SU-DHL-6 (cell line): Measurements from ENCODE around the gene KCNIP3.

Source experiments
- H2AFZ ChIP-seq: fragments of 200-600 bp; sonication (generic); 2 replicates; pipeline ENCODE4 v1.6.1; 2014; ENCODE audit warnings: low read depth, mild to moderate bottlenecking, moderate library complexity, mixed read lengths, antibody characterized with exemption, low read length; ENCODE audit not compliant: severe bottlenecking
- H3F3A ChIP-seq: fragments of 200-600 bp; shearing (Covaris generic); 2 replicates; pipeline ENCODE4 v1.6.0; 2016; ENCODE audit warnings: antibody characterized with exemption, mild to moderate bottlenecking; ENCODE audit not compliant: insufficient read depth
- H3K27ac ChIP-seq: fragments of 200-600 bp; sonication (generic); 2 replicates; pipeline ENCODE4 v1.5.1; 2016; ENCODE audit warnings: low read depth, mild to moderate bottlenecking, low read length, moderate library complexity, mixed read lengths
- H3K27me3 ChIP-seq: fragments of 200-600 bp; sonication (generic), shearing (Covaris generic); 2 replicates; pipeline ENCODE4 v1.6.0; 2014; ENCODE audit warnings: mild to moderate bottlenecking, low read length
- H3K36me3 ChIP-seq: fragments of 200-600 bp; sonication (generic); 2 replicates; pipeline ENCODE4 v1.6.1; 2014; ENCODE audit warnings: mild to moderate bottlenecking, low read length, mixed read lengths
- H3K4me2 ChIP-seq: fragments of 300-600, 200-600 bp; shearing (Covaris generic), sonication (generic); 2 replicates; pipeline ENCODE4 v1.6.0; 2014; ENCODE audit warnings: low read length, low read depth, mild to moderate bottlenecking; ENCODE audit not compliant: poor library complexity, severe bottlenecking
- H3K4me3 ChIP-seq: fragments of 200-600 bp; sonication (generic); 2 replicates; pipeline ENCODE4 v1.5.1; 2014; ENCODE audit warnings: antibody characterized with exemption, low read length, mild to moderate bottlenecking, mixed read lengths; ENCODE audit not compliant: insufficient read depth, poor library complexity, severe bottlenecking
- H3K79me2 ChIP-seq: fragments of 200-600 bp; sonication (generic); 2 replicates; pipeline ENCODE4 v1.6.1; 2014; ENCODE audit warnings: mild to moderate bottlenecking, low read length, moderate library complexity; ENCODE audit not compliant: insufficient read depth
- H3K9ac ChIP-seq: fragments of 200-600 bp; sonication (generic); 2 replicates; pipeline ENCODE4 v1.7.0; 2014; ENCODE audit warnings: mild to moderate bottlenecking, low read length
- H3K9me2 ChIP-seq: fragments of 200-600 bp; sonication (generic); replicated peaks from 2 replicates; pipeline ENCODE4 v1.6.1; 2014; ENCODE audit warnings: low read length; ENCODE audit not compliant: insufficient read depth
- H3K9me3 ChIP-seq: fragments of 200-600 bp; sonication (generic); 2 replicates; pipeline ENCODE4 v1.6.1; 2014; ENCODE audit warnings: low read length, mixed read lengths; ENCODE audit not compliant: insufficient read depth
- H4K20me1 ChIP-seq: fragments of 200-600 bp; sonication (generic); 2 replicates; pipeline ENCODE4 v1.6.1; 2014; ENCODE audit warnings: low read depth, mild to moderate bottlenecking, antibody characterized with exemption, low read length, moderate library complexity, mixed read lengths
- EZH2phosphoT487 ChIP-seq: fragments of 200-600 bp; sonication (generic), shearing (Covaris generic); conservative IDR thresholded peaks from 2 replicates; pipeline ENCODE4 v1.6.1; 2018; ENCODE audit warnings: mild to moderate bottlenecking, antibody characterized with exemption, low read length, moderate library complexity, mixed read lengths
- TF ChIP-seq, protein P1 (sequence below): fragments of 200-600 bp; sonication (generic); IDR thresholded peaks from one replicate; pipeline ENCODE4 v1.5.1; 2017; ENCODE audit warnings: antibody characterized with exemption, mild to moderate bottlenecking, low read length, moderate library complexity; ENCODE audit not compliant: insufficient read depth, poor library complexity, severe bottlenecking

Gene KCNIP3

DNA sequence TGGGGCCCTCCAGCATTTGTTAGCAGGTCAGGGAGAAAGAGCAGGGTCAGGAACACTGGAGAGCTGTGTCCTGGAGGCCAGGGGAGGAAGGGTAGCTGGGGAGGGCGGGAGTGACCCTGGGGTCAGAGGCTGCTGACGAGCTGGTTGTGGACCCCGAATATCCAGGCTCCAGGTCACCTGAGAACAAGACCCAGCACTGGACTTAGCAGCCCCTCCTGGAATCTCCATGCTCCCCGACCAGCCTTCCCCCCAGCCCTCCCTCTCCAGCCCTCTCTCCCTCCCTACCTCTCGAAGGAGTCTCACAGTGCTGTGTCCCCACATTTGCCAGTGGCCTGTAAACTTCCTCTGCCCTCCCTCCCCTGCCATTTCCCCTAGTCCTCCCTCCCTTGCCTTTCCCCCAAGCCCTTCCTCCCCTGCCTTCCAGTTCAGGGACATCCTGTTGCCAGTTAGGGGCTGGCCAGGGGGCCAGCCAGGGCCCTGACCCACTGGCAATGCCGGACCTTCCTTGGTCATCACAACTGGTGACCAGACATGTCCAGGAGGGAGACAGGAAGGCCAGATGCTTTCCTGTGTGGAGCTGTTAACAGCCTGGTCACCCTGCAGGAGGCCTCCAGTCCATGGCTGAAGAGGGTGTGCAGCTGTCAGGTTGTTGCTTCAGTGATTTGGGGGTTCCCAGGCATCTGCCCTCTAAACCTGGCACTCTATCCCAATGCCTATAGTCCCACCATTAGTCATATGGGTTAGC is 55.3 kb downstream of the KCNIP3 start:
- no peaks in the 10 kb centered on the region for H3K9me3 ChIP-seq
- H2AFZ ChIP-seq, result no peak overlapping the region
- H3K36me3 ChIP-seq, result no peaks in the 10 kb centered on the region
- H3K9me2 ChIP-seq, result no peaks in the 10 kb centered on the region
- H3K27me3 ChIP-seq, result no peaks in the 10 kb centered on the region
- no peak overlapping the region for H3K4me3 ChIP-seq
- H3K9ac ChIP-seq, result no peak overlapping the region
- no peak for TF ChIP-seq EZH2phosphoT487
- TF ChIP-seq, protein P1, sequence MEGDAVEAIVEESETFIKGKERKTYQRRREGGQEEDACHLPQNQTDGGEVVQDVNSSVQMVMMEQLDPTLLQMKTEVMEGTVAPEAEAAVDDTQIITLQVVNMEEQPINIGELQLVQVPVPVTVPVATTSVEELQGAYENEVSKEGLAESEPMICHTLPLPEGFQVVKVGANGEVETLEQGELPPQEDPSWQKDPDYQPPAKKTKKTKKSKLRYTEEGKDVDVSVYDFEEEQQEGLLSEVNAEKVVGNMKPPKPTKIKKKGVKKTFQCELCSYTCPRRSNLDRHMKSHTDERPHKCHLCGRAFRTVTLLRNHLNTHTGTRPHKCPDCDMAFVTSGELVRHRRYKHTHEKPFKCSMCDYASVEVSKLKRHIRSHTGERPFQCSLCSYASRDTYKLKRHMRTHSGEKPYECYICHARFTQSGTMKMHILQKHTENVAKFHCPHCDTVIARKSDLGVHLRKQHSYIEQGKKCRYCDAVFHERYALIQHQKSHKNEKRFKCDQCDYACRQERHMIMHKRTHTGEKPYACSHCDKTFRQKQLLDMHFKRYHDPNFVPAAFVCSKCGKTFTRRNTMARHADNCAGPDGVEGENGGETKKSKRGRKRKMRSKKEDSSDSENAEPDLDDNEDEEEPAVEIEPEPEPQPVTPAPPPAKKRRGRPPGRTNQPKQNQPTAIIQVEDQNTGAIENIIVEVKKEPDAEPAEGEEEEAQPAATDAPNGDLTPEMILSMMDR, result no peak
- no peak overlapping the region for H3K27ac ChIP-seq
- no peak overlapping the region for H3K4me2 ChIP-seq
- no peaks in the 10 kb centered on the region for H3K79me2 ChIP-seq
- H3F3A ChIP-seq, result no peaks in the 10 kb centered on the region
- no peaks in the 10 kb centered on the region for H4K20me1 ChIP-seq

DNA sequence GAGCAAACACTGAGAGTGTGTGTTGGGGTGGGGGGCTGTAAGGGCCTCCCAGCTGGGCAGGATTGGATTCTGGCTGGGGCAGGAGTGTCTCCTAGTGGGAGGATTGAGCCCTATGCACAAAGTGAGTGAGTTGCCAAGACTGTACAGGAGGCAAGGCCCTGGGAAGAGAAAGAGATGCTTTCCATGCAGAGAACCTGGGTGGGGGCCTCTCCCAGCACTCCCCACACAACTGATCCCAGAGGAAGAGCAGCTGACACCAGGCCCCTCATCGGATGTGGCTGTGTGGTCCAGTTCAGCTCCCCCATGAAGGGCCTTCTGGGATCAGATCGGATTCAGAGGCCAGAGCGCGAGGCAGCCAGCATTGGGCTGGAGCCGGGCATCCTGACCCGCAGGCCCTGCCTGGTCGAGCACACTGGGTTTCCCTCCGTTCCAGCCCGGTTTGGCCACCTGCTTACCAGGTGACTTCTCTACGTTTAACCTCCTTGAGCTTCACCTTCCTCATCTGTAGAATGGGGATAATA is 56.0 kb downstream of the KCNIP3 start:
- Histone ChIP-seq H3K36me3 (no peaks in the 10 kb centered on the region), H3K27me3 (no peaks in the 10 kb centered on the region), H2AFZ (no peak overlapping the region), H3F3A (no peaks in the 10 kb centered on the region), H3K4me3 (no peak overlapping the region), H3K9me3 (no peaks in the 10 kb centered on the region), H3K9ac (no peak overlapping the region), H3K27ac (no peak overlapping the region), H3K9me2 (no peaks in the 10 kb centered on the region), H3K4me2 (no peak overlapping the region), H4K20me1 (no peaks in the 10 kb centered on the region), H3K79me2 (no peaks in the 10 kb centered on the region)
- TF ChIP-seq, protein P1, result no peak
- TF ChIP-seq EZH2phosphoT487, result no peak

DNA sequence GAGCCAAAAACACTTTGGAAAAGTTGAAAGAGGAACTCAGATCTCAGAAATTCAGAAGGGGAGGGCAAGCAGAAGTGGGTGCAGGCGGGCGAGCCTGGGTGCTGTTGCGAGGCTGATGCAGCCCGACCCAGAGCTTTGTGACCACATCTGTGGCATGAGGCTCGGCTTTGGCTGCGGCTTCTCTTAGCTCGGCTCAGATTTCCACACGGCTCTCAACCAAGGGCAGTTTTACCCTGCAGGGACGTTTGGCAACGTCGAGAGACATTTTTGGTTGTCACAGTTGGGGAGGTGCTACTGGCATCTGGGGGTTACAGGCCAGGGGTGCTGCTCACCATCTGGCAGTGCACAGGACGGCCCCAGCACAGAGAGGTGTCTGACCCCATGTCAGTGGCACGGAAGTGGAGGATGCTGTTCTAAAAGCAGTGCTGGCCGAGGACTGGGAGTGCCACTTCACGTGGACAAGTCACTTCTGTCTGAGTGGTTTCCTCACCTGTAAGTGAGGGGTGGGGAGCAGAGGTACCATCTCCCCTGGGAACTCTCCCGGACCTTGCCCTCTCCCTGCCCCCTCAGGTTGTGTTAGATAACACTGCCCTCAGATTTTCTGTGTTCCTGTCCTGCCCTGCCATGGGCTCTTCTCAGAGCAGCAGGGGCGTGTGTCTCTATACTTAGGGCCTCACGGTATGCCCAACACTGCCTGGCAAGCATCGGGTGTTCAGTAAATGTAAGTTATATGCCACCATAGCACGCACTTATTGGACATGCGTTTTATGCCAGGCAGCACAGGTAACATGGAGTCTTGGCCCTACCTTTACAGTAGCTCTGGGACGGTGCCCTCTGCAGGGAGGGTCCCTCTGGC is 56.7 kb downstream of the KCNIP3 start:
- Histone ChIP-seq H3K4me2 (no peak overlapping the region), H3K36me3 (no peaks in the 10 kb centered on the region), H3K9me2 (no peaks in the 10 kb centered on the region), H4K20me1 (no peaks in the 10 kb centered on the region), H3K27me3 (no peaks in the 10 kb centered on the region), H3K9me3 (no peaks in the 10 kb centered on the region), H3K27ac (no peak overlapping the region), H2AFZ (no peak overlapping the region), H3K4me3 (no peak overlapping the region), H3K9ac (no peak overlapping the region), H3K79me2 (no peaks in the 10 kb centered on the region), H3F3A (no peaks in the 10 kb centered on the region)
- TF ChIP-seq, protein P1, result no peak
- TF ChIP-seq EZH2phosphoT487, result no peak
